Measurements from ENCODE around the gene LYL1.
A peak's percentile ranks its signal among the peaks of the same experiment; 100 is the strongest.
"Not testable (repeated sequence)": the region's sequence is repeated elsewhere in the genome, so short reads cannot be mapped to it uniquely, and the experiment has no call there.

Gene LYL1

DNA sequence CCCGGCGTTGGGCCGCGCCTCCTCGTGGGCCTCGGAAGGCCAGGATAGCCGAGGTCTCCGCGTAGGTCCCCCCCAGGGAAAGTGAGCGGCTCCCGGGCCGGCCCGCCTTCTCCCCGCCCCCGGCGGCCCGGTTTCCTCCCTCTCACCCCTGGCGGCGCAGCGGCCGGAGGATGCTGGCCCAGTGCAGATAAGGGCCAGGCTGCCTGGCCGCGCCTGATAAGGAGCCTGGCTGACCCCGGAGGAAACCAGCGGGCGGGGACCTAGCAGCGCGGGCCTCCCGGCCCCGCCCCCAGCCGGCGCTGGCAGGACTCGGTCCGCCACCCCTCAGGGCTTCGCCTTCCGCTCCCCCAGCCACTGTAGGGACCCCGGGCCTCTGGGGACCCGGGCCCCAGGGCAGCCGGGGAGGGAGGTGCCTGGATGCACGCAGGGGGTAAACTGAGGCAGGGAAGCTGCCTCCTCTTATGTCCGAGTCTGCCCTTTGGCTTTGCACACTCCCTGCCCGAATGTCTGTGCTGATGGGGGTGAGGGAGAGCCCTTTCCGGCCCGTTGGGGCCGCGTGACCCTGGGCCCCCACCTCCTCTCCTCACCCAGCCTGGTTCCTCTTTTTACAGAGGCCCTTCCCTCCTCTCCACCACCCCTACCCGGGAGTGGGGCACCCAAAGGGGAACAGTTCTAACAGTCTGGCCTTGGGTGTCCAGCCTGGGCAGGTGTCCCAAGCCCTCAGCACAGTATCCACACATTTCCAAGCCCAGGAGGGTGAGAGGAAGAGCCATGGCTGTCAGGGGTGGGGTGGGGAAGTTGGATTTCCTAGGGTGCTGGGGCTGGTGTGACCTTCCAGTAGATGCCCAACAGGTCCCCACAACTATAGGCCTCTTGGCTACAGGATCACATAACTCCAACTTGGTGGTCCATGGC, at the start of gene LYL1:
Gene LYL1 (minus strand): TSS at position 193 of the 915 bp plus-strand sequence. CDS start 1,687 bp downstream, outside the sequence.
- DNase-seq (ENCODE audit: low read depth, low spot score): no peak

DNA sequence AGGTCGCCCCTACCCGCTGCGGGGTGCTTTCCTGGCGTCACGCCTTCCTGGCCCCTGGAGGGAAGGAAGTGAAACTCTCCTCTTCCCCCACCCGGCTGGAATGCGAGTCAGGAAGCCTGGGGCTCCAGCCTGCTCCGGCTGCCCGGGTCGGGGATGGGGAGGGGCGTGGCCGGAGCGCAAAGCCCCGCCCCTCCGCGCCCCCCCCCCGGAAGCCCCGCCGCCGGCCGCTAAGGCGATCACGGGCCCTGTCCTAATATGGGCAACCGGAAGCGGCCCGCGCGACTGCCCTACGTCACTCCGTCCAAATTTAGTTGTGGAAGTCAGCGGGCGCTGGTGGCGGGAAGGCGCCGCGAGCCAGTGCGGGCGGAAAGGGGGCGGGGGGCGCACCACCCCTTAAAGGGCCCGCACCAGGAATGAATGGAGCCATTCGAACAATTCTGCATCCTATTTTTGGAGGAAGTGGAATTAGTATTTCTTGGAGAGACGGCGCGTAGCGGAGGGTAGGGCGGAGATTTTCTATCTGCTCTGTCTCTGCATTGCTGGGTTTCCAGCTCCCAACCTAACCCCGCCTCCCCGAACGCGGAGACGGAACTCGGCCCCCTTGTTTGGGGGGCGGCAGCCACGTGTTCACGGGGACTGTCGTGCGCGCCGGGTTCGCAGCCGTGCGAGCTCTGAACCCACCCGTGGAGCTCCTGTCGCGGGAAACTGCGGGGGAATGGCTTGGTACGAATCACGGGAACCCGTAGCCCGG, 49.1 kb upstream of the LYL1 start:
- peak; percentile 93 for DNase-seq (ENCODE audit: low read depth, low spot score)

DNA sequence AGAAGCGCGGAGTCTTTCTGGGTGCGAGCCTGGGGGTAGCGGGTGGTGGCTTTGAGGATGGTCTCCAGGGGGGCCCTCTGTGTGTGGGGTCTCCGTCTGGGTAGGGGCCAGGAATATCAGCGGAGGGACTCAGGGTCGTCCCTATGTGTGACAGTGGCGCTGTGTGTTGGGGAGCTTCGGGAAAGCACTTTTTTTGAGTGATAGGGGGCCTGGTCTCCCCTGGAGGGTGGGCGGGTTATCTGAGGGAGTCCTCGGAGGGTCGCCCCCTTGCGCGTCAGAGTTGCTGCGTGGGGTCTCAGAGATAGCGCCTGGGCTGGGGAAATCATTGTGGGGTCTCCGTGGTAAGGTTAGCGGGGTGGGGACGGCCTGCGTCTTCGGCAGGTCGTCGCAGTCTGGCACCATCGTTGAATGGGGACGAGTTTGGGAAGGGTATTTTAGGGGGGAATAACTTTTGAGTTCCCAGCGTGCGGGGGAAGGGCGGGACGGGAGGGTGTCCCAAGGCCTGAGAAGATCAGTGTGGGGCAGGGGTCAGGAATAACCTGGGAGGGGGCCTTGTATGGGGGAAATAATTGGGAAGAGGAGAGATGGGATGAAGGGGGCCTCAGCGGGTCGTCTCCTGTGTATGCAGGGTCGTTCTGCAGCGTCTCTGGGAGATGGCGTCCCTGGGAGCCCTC, 48.4 kb upstream of the LYL1 start:
- DNase-seq (ENCODE audit: low read depth, low spot score): no peak

DNA sequence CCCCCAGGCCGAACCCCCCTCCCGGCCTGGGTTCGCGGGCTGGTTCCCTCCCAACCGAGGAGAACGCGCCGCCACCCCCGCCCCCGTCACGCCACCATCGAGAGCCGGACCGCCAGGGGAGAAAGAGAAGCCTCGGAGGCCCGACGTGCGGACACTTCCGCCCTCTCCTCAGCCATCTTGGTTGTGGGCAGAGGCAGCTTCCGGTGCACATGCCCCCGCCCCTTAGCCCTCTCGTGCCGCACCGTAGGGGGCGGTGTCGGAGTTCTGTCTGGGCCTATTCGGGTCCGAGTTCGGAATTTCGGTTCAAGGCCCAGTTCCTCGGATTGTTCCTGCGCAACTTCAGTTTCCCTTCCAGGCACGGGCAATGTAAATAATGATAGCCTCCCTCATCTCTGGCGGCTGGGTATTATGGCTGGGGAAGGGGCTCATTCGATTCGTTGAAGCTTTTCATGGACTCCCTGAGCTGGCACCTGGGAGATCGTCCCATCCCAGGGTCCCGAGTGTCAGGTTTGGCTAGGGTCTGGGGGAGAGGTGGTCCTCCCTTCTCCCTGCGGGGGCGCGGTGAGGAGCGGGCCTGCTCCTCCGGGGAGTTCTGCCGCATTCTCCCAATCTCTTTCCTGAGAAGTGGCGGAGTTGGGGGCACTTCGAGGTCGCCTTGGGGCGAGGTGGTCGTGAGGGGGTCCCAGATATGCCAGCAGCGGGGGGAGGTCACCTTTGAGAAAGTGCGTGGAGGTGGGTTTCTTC, 47.7 kb upstream of the LYL1 start, which contains the start of the genes IER2 and STX10:
Gene IER2 (plus strand): TSS at position 225 of the 744 bp plus-strand sequence. CDS start 2,776 bp downstream, outside the sequence.
Gene STX10 (minus strand): TSS at position 189 of the 744 bp plus-strand sequence. CDS start 202 bp downstream, outside the sequence.
- no peak for DNase-seq (ENCODE audit: low read depth, low spot score)

DNA sequence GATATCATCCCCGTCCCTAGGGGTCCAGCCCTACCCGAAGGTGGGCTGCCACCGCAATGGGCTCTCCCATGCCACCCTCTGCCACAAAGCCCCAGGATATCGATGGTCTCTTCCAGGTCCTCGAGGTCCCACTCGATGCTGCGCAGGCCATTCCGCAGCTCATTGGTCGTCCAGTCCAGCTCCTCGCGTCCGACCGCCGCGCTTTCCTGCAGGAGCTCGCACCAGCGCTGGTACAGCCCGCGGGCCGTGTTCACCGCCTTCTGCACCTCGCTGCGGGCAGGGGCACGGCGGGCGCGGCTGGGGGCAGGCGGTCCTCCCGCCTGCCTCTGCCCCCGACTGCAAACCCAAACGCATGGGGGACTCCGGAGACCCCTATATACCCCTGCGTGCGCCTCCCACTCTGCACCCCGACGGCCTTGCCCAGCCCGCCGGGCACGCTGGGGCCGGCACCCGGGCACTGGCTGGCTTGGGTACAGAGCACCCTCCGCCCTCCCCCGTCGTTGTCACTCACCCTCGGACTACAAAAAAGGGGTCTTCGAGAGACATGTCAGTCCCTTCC, 47.0 kb upstream of the LYL1 start:
- DNase-seq (ENCODE audit: low read depth, low spot score): no peak

DNA sequence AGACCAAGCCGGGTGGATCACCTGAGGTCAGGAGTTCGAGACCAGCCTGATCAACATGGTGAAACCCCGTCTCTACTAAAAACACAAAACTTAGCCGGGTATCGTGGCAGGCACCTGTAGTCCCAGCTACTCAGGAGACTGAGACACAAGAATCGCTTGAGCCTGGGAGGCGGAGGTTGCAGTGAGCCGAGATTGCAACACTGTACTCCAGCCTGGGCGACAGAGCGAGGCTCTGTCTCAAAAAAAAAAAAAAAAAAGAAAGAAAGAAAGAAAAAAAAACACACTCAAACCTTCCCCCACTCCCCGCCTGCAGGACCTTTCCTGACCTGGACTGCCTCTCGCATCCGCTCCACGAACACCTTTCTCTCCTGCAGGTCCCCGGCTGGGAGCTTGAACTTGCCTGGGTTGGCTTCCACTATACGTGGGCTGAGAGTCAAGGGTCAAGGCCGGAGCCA, 46.5 kb upstream of the LYL1 start:
- DNase-seq (ENCODE audit: low read depth, low spot score): not testable (repeated sequence)

DNA sequence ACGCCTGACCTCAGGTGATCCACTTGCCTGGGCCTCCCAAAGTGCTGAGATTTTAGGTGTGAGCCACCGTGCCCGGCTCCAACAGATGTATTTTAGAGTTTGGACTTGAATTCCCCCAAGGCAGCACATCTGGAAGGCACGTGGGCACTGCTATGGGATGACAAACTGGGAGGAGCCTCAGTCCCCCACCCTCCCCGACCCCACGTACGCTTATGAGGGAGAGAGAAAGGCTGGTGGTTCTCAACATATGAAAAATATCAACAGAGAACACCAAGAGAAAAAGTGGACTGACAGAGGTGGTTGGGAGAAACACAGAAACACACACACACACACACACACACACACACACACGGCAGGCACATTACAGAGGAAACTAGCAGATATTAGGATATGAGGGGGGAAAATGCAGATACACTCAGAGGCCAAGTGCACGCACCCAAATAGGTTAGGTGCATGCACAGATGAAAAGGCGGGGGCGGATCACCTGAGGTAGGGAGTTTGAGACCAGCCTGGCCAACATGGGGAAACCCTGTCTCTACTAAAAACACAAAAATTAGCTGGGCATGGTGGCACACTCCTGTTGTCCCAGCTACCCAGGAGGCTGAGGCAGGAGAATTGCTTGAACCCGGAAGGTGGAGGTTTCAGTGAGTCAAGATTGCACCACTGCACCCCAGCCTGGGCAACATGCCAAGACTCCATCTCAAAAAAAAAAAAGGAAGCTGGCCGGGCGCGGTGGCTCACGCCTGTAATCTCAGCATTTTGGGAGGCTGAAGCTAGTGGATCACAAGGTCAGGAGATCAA, 44.3 kb upstream of the LYL1 start:
- DNase-seq (ENCODE audit: low read depth, low spot score): no peak

DNA sequence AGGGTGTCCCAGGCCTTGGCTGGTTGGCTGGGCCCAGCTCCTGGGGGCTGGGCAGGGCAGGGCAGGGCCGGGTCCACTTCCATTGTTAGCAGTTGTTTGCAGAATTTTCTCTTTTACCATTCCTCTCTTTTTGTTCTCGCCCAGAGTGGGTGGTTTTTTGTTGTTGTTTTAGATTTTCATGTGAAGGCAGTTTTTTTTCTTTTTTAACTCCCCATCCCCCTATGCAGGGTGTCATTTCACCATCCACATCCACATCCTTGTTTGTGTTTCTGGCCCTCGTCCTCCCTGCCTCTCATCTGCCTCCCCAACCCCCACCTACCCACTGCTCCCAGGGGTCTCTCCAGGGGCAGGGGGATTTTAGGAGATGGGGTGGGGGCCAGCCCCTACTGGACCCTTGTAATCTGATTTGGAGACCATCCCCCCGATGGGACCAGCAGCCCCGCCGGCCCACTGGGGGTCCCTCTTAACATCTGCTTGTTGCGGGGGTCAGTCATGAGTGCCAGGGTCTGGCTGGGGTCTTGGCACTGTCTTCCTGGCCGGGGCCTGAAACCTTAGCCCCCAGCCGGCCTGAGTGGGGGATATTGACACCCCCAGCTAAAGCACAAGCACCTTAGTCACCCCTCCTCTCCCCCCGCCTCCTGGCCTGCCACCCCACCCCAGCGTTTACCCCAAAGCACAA, 37.1 kb upstream of the LYL1 start:
- no peak for DNase-seq (ENCODE audit: low read depth, low spot score)

DNA sequence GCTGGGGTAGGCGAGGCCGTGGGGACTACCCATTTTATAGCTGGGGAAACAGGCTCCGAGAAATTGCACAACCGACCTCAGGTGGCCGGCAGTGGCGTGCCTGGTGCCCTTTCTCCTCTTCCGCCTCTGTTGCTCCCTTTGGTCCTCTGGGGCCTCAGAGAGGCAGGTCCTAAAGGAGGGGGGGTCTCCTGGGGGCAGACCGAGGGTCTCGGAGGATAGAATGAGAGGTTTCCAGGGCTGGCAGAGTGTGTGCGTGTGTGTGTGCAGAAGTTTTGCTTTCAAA, 36.2 kb upstream of the LYL1 start:
- DNase-seq (ENCODE audit: low read depth, low spot score): no peak

DNA sequence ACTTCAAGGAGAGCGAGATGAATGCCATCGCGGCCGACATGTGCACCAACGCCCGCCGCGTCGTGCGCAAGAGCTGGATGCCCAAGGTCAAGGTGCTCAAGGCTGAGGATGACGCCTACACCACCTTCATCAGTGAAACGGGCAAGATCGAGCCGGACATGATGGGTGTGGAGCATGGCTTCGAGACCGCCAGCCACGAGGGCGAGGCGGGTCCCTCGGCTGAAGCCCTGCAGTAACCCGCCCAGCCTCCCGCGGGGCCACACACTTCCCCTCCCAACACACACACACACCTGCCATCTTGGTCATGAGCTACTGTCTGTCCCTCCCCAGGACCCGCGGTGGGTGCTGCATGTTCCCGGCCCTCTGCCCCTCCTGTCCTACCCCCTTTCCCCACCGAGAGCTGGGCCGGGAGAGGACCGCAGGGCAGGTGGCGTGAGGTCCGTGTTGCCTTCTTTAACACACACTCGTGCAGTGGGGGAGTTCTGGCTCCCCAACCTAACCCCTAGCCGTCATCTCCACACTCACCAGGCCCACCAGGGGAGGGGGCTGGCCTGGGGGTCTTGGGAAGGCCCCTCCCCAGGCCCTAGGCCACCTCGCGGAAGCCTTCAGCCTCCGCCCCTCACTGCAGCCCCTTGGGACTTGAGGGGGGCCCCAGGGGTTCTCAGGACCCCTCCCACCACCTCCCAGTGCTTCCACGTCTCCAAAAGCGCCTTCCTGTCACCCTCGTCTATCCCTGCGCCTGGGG, 35.7 kb upstream of the LYL1 start:
- DNase-seq (ENCODE audit: low read depth, low spot score): no peak

DNA sequence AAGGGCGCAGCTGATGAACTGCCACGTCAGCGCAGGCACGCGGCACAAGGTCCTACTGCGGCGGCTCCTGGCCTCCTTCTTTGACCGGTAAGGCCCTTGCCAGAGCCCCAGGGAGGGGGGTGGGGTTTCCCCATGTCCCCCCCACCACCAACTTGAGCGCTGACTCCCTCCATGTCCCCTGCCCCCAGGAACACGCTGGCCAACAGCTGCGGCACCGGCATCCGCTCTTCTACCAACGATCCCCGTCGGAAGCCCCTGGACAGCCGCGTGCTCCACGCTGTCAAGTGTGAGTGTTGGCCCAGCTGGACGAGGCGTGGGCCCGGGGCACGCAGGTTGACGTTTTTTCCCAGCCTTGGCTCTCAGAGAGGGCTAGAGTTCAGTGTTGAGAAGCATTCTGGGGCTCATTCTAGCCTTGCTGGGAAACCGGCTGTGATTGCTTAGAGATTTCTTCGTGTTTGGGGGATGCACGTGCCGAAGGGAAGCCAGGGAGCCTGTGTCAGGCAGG, 34.7 kb upstream of the LYL1 start:
- DNase-seq (ENCODE audit: low read depth, low spot score): no peak

DNA sequence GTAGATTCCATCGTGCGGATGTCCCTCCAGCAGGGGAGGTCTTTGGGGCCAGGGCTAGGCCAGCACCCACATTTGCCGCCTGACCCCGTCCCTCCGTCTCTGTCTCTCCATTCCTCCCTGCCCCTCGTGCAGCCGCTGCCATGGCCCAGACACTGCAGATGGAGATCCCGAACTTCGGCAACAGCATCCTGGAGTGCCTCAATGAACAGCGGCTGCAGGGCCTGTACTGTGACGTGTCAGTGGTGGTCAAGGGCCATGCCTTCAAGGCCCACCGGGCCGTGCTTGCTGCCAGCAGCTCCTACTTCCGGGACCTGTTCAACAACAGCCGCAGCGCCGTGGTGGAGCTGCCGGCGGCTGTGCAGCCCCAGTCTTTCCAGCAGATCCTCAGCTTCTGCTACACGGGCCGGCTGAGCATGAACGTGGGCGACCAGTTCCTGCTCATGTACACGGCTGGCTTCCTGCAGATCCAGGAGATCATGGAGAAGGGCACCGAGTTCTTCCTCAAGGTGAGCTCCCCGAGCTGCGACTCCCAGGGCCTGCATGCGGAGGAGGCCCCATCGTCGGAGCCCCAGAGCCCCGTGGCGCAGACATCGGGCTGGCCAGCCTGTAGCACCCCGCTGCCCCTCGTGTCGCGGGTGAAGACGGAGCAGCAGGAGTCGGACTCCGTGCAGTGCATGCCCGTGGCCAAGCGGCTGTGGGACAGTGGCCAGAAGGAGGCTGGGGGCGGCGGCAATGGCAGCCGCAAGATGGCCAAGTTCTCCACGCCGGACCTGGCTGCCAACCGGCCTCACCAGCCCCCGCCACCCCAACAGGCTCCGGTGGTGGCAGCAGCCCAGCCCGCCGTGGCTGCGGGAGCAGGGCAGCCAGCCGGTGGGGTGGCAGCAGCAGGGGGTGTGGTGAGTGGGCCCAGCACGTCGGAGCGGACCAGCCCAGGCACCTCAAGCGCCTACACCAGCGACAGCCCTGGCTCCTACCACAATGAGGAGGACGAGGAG, 32.7 kb upstream of the LYL1 start:
- no peak for DNase-seq (ENCODE audit: low read depth, low spot score)

DNA sequence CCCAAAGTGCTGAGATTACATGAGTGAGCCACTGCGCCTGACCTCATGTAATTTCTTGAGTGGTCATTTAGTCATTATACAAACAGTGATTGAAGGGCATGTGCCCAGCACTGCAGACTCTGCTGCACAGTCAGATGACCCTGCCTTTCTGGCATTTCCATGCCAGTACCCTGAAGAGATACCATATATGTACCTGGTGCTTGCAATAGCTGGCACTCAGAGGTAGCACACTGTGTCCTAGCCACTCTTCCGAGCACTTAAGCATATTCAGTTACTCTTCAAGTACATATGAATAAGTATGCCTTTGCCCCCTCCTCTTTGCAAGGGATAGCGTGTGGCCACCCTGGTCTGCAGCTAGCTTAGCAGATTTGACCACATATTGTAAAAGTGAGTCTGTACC, 32.0 kb upstream of the LYL1 start:
- no peak for DNase-seq (ENCODE audit: low read depth, low spot score)

DNA sequence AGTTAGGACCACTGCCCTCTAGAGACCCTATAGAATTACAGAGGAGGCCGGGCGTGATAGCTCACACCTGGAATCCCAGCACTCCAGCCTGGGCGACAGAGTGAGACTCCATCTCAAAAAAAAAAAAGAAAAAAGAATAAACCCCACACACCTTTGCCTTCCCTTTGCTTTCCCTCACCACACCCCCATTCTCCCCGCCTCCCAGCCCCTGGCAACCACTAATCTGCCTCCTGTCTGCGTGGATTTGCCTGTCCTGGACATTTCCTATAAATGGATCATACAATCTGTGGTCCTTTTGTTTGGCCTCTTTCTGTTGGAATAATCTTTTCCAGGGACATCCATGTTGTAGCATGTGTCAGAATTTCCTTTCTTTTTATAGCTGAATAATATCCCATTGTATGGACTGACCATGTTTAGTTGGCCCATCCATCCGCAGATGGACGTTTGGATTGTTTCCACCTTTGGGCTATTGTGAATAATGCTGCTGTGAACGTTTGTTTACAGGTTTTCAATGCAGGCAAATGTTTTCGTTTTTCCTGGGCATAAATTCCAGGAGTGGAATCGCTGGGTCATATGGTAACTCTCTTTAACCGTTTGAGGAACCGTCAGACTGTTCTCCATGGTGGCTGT, 30.7 kb upstream of the LYL1 start:
- no peak for DNase-seq (ENCODE audit: low read depth, low spot score)

DNA sequence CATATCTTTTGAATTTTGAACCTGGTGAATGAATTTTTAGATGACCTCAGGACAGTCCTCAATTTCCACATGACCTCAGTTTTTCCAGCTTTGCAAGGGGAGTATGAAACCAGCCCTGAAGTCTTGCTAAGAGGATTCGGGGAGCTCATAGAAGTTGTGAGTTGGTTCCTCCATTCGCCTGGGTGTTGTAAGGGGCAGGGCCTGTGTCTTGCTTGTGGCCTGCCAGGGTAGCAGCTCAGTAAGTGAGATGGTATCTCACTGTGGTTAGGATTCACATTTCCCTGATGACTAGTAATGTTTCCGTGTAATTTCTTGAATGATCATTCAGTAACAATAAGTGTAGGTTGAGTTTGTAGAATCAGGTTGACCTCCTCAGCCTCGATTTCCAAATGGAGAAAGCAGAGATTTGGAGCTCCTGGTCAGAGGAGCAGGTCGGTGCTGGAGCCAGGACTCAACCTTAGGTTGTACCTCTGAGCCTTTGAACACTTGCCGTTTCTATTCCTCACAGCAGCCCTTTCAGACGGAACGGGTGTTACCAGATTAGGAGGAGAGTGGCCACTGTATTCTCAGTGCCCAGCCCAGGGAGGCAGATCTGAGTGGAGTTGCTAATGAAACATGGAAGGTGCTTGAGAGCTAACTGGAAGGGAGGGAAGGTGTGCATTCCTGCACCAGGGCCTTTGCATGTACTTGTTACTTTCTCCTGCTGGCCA, 30.0 kb upstream of the LYL1 start:
- no peak for DNase-seq (ENCODE audit: low read depth, low spot score)

DNA sequence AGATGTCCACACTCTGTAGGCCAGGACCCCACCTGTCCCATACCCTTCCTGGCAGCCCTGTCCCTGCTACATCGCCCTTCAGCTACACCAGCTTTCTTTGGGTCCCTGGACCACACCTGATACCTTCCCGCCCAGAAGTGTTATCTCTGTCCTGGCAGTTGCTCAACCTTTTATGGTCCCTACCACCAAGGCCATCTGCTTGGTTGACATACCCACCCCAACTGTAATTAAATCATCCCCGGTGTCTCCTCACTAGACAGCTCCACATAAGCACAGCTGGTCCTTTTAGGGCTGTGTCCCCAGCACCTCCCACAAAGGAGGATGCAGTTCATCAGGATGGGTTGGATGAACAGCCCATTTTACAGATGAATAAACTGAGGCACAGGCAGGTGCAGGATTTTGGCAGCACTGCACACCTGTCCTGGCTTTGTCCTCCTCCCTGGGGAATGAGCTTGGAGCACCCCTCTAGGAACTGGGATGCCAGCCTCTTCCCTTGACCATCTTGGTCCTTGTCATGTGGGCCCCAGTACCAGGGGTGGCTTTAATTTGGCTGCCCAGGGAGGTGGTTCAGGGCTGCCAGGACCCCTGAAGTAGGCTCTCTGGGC, 28.3 kb upstream of the LYL1 start:
- no peak for DNase-seq (ENCODE audit: low read depth, low spot score)
